Adrenal gland (tissue), 5 donors: ENCODE data around the gene FARP1.

ENCODE experiments used
- CTCF ChIP-seq, 6 experiments: fragments of 450-650 bp in 4 of 6; fragments of 200-600 bp in 2 of 6; sonication (generic) in 1 of 6; IDR thresholded peaks; 1 replicate in 5 of 6; 2 replicates in 1 of 6; pipeline versions ENCODE4 v1.5.1 to v1.8.0; 2016 to 2021; ENCODE audit warnings: antibody characterized with exemption in 6 of 6, mild to moderate bottlenecking in 2 of 6, moderate library complexity in 1 of 6
- POLR2A ChIP-seq, 2 donors: fragments of 450-650 bp; IDR thresholded peaks; one replicate each; pipeline ENCODE4 v1.6.1; 2017; ENCODE audit warnings: antibody characterized with exemption in 2 of 2, mild to moderate bottlenecking in 2 of 2, moderate library complexity in 1 of 2
- donor health status: DM: no; HTN: no; CAD: no.

- no peak for TF ChIP-seq POLR2A (IDR thresholded peaks at IDR 0.05)
- no peak for TF ChIP-seq CTCF (IDR thresholded peaks at IDR 0.05)
Measured at GRCh38 chr13:98473788-98474144, 330.9 kb downstream of the FARP1 start.
